OCI-LY7 (cell line): ENCODE data around the gene AHNAK2. TPM values are rescaled to one million over a fixed set of nuclear protein-coding genes. Genes with fewer than 3 reads are reported as not detected.

Source experiments
- BruUV-seq: library from RNA; stranded (reverse); fragments of 400-500 nt; replicated peaks from 2 replicates; lab custom pipeline; 2021; lab: Mats Ljungman, UMichigan
- CTCF ChIA-PET: fragments of 300-600 bp; sonication (Branson Sonifier 250); formaldehyde crosslinking; loops from one replicate; lab custom pipeline; 2022; ENCODE audit warnings: antibody characterized with exemption; ENCODE audit not compliant: unreplicated experiment; lab: Charles Lee
- POLR2A ChIA-PET: fragments of 300-600 bp; sonication (Branson Sonifier 250); formaldehyde crosslinking; loops from one replicate; lab custom pipeline; 2022; ENCODE audit warnings: antibody characterized with exemption; lab: Charles Lee
- DNase-seq: peaks from one replicate; pipeline ENCODE4 v3.0.0-alpha.2; 2015; ENCODE audit warnings: low spot score
- H2AFZ ChIP-seq: fragments of 200-600 bp; sonication (generic), shearing (Covaris generic); 2 replicates; pipeline ENCODE4 v1.6.1; 2014; ENCODE audit warnings: mild to moderate bottlenecking, antibody characterized with exemption, low read length, moderate library complexity
- H3K27ac ChIP-seq: fragments of 200-600 bp; sonication (generic); 2 replicates; pipeline ENCODE4 v1.5.1; 2014; ENCODE audit warnings: mixed run types, low read depth, mild to moderate bottlenecking, moderate library complexity, low read length, inconsistent platforms; ENCODE audit not compliant: poor library complexity, severe bottlenecking
- H3K36me3 ChIP-seq: fragments of 200-600 bp; sonication (generic); 2 replicates; pipeline ENCODE4 v1.6.1; 2014; ENCODE audit warnings: mild to moderate bottlenecking, antibody characterized with exemption, low read length, moderate library complexity, mixed read lengths; ENCODE audit not compliant: insufficient read depth
- H3K4me1 ChIP-seq: fragments of 200-600 bp; sonication (generic); 2 replicates; pipeline ENCODE4 v1.5.1; 2014; ENCODE audit warnings: mild to moderate bottlenecking, low read length; ENCODE audit not compliant: insufficient read depth, poor library complexity, severe bottlenecking
- H3K4me2 ChIP-seq: fragments of 200-600 bp; sonication (generic); 2 replicates; pipeline ENCODE4 v1.6.1; 2014; ENCODE audit warnings: mild to moderate bottlenecking, low read length
- H3K4me3 ChIP-seq: fragments of 200-600 bp; sonication (generic); 2 replicates; pipeline ENCODE4 v1.5.1; 2014; ENCODE audit warnings: mild to moderate bottlenecking, low read depth, low read length; ENCODE audit not compliant: poor library complexity, severe bottlenecking
- H3K79me2 ChIP-seq: fragments of 200-600 bp; sonication (generic); 2 replicates; pipeline ENCODE4 v1.6.1; 2016; ENCODE audit warnings: low read depth, mild to moderate bottlenecking, low read length, moderate library complexity, mixed read lengths; ENCODE audit not compliant: insufficient read depth
- H3K9me2 ChIP-seq: fragments of 200-600 bp; sonication (generic); 2 replicates; pipeline ENCODE4 v1.6.1; 2016; ENCODE audit warnings: mild to moderate bottlenecking, low read length, mixed read lengths; ENCODE audit not compliant: insufficient read depth
- H3K9me3 ChIP-seq: fragments of 200-600 bp; sonication (generic); 2 replicates; pipeline ENCODE4 v1.6.1; 2014; ENCODE audit warnings: mild to moderate bottlenecking, mixed run types, low read length, mixed read lengths
- H4K20me1 ChIP-seq: fragments of 200-600 bp; sonication (generic); 2 replicates; pipeline ENCODE4 v1.6.1; 2014; ENCODE audit warnings: mild to moderate bottlenecking, antibody characterized with exemption, low read length, moderate library complexity, mixed read lengths; ENCODE audit not compliant: insufficient read depth
- CTCF ChIP-seq: fragments of 200-600 bp; sonication (generic); conservative IDR thresholded peaks from 2 replicates; pipeline ENCODE4 v1.5.1; 2014; ENCODE audit warnings: mild to moderate bottlenecking, antibody characterized with exemption, low read length, moderate library complexity, mixed read lengths
- EZH2phosphoT487 ChIP-seq: fragments of 200-600 bp; sonication (generic); IDR thresholded peaks from 2 replicates; pipeline ENCODE4 v1.6.1; 2018; ENCODE audit warnings: low read depth, borderline replicate concordance, mild to moderate bottlenecking, mixed run types, antibody characterized with exemption, low read length, moderate library complexity, mixed read lengths
- intact Hi-C: fragments of 100-400 bp; cut with micrococcal nuclease; formaldehyde crosslinking; loops from one replicate; pipeline ENCODE4 v1.10.0; 2022; ENCODE audit not compliant: unreplicated experiment
- total RNA-seq, 2 experiments: library from RNA; depleted of rRNA in 1 of 2; stranded (reverse); fragments of >200 nt in 1 of 2; shearing (Covaris generic) in 1 of 2; gene quantifications; 2 replicates each; pipeline ENCODE4 v1.2.3, GENCODE V29; 2014 to 2022

The AHNAK2 gene
- total RNA-seq, 2 experiments from 2014 or later, result 0.61 TPM; not detected in 1

GRCh38 chr14:104897330-104898194 lies 80.6 kb downstream of the AHNAK2 start:
- ChIA-PET POLR2A (no interaction called here), CTCF (no interaction called here)
- H3K4me3 ChIP-seq, result no peak overlapping the region
- no peaks in the 10 kb centered on the region for H3K9me3 ChIP-seq
- no peaks in the 10 kb centered on the region for H3K79me2 ChIP-seq
- H3K36me3 ChIP-seq, result no peaks in the 10 kb centered on the region
- TF ChIP-seq CTCF (no peak), EZH2phosphoT487 (no peak)
- no peak overlapping the region for H2AFZ ChIP-seq
- BruUV-seq, result no TSS peak
- H4K20me1 ChIP-seq, result no peaks in the 10 kb centered on the region
- no peak overlapping the region for H3K4me2 ChIP-seq
- no peak for DNase-seq
- H3K4me1 ChIP-seq, result no peaks in the 10 kb centered on the region
- no peak overlapping the region for H3K27ac ChIP-seq
- intact Hi-C loops, result loop anchor here (2.0 kb wide), 2 partner anchors 71 to 147 kb away; no protein-coding TSS in a partner anchor
- H3K9me2 ChIP-seq, result no peaks in the 10 kb centered on the region

GRCh38 chr14:104895786-104896661 lies 82.2 kb downstream of the AHNAK2 start:
- no peaks in the 10 kb centered on the region for H3K9me3 ChIP-seq
- no peaks in the 10 kb centered on the region for H3K9me2 ChIP-seq
- no peak overlapping the region for H3K4me3 ChIP-seq
- DNase-seq, result no peak
- no TSS peak for BruUV-seq
- intact Hi-C loops, result loop anchor here (1.0 to 2.0 kb wide), 4 partner anchors 31 to 149 kb away; no protein-coding TSS in a partner anchor
- H3K36me3 ChIP-seq, result no peaks in the 10 kb centered on the region
- no peak overlapping the region for H2AFZ ChIP-seq
- no peak overlapping the region for H3K4me2 ChIP-seq
- CTCF ChIA-PET, result no interaction called here
- POLR2A ChIA-PET, result no interaction called here
- no peaks in the 10 kb centered on the region for H3K4me1 ChIP-seq
- no peaks in the 10 kb centered on the region for H3K79me2 ChIP-seq
- no peak for TF ChIP-seq EZH2phosphoT487
- TF ChIP-seq CTCF, result no peak
- no peaks in the 10 kb centered on the region for H4K20me1 ChIP-seq
- no peak overlapping the region for H3K27ac ChIP-seq
